Measurements from ENCODE around the gene OGFOD1.
"Not testable (repeated sequence)": the region's sequence is repeated elsewhere in the genome, so short reads cannot be mapped to it uniquely, and the experiment has no call there.

OGFOD1 gene

GRCh38 chr16:56481468-56482122 lies 30.2 kb downstream of the OGFOD1 start:
- no peak for DNase-seq

- no peak for DNase-seq
These were observed 31.4 kb downstream of the OGFOD1 start for GRCh38 chr16:56482683-56483236.

GRCh38 chr16:56483394-56483793 lies 32.0 kb downstream of the OGFOD1 start:
- no peak for DNase-seq

- DNase-seq = no peak
These were observed 36.7 kb downstream of the OGFOD1 start for GRCh38 chr16:56488035-56488434.

- DNase-seq = not testable (repeated sequence)
These were observed 37.5 kb downstream of the OGFOD1 start for GRCh38 chr16:56488868-56489267.

GRCh38 chr16:56491657-56492261 lies 40.4 kb downstream of the OGFOD1 start:
- DNase-seq = no peak

- no peak for DNase-seq
These were observed 41.8 kb downstream of the OGFOD1 start for GRCh38 chr16:56493126-56493525.

GRCh38 chr16:56493815-56494214 lies 42.5 kb downstream of the OGFOD1 start:
- DNase-seq = no peak

- DNase-seq = no peak
These were observed 53.8 kb downstream of the OGFOD1 start for GRCh38 chr16:56505181-56505580.

- DNase-seq = no peak
These were observed 55.6 kb downstream of the OGFOD1 start for GRCh38 chr16:56506941-56507340.

GRCh38 chr16:56510544-56510943 lies 59.2 kb downstream of the OGFOD1 start:
- no peak for DNase-seq

- DNase-seq = no peak
These were observed 60.7 kb downstream of the OGFOD1 start for GRCh38 chr16:56512025-56512424.

- no peak for DNase-seq
These were observed 61.7 kb downstream of the OGFOD1 start for GRCh38 chr16:56513091-56513490.

- peak; percentile 60 for DNase-seq
These were observed 62.6 kb downstream of the OGFOD1 start for GRCh38 chr16:56513972-56514371.

- DNase-seq = no peak
These were observed 63.5 kb downstream of the OGFOD1 start for GRCh38 chr16:56514845-56515244.

GRCh38 chr16:56515665-56516064 lies 64.3 kb downstream of the OGFOD1 start:
- no peak for DNase-seq

- no peak for DNase-seq
These were observed 65.9 kb downstream of the OGFOD1 start for GRCh38 chr16:56517206-56517605.

GRCh38 chr16:56518425-56518824 lies 67.1 kb downstream of the OGFOD1 start:
- DNase-seq = no peak

- DNase-seq = peak; percentile 97
These were observed 68.3 kb downstream of the OGFOD1 start, which contains the start of gene BBS2 for GRCh38 chr16:56519459-56520250. BBS2 (minus strand) TSS chr16:56520024; CDS start chr16:56519862, 162 bp downstream.

- no peak for DNase-seq
These were observed 68.9 kb downstream of the OGFOD1 start for GRCh38 chr16:56520251-56520577.

- no peak for DNase-seq
These were observed 73.9 kb downstream of the OGFOD1 start for GRCh38 chr16:56525236-56525635.

All from activated CD8-positive, alpha-beta memory T cell treated with anti-CD3 and anti-CD28 coated beads for 24 hours (primary cell).